Ovary (tissue), 9 donors: ENCODE measurements around the gene IER5. TPM values are rescaled to one million over a fixed set of nuclear protein-coding genes. Genes with fewer than 3 reads are reported as not detected.

Source experiments
- DNase-seq, 5 donors: peaks; one replicate each; pipeline ENCODE4 v3.0.0-alpha.2; 2019 to 2020
- H3K27ac ChIP-seq, 2 donors: fragments of 200-600 bp; one replicate each; pipeline versions ENCODE4 v1.5.1 to v1.8.0; 2019 to 2022
- H3K27me3 ChIP-seq: fragments of 200-600 bp; one replicate; pipeline ENCODE4 v1.8.0; 2022
- H3K36me3 ChIP-seq: fragments of 200-600 bp; sonication (generic); one replicate; pipeline ENCODE4 v1.5.1; 2019
- H3K4me1 ChIP-seq: one replicate; pipeline ENCODE4 v1.8.1; 2013; ENCODE audit warnings: mild to moderate bottlenecking, moderate library complexity; ENCODE audit not compliant: insufficient read depth
- H3K4me3 ChIP-seq: fragments of 200-600 bp; sonication (generic); one replicate; pipeline ENCODE4 v1.5.1; 2017
- H3K9me3 ChIP-seq, 2 donors: fragments of 200-600 bp in 1 of 2; sonication (generic) in 1 of 2; one replicate each; pipeline versions ENCODE4 v1.5.1 to v1.8.1; 2013 to 2019; ENCODE audit warnings: mild to moderate bottlenecking in 1 of 2, moderate library complexity in 1 of 2
- EP300 ChIP-seq: sonication (generic); formaldehyde crosslinking; IDR thresholded peaks from one replicate; pipeline ENCODE4 v1.6.1; 2017; ENCODE audit warnings: antibody characterized with exemption
- POLR2A ChIP-seq: fragments of 450-650 bp; IDR thresholded peaks from one replicate; pipeline ENCODE4 v1.6.1; 2017; ENCODE audit warnings: antibody characterized with exemption, mild to moderate bottlenecking, moderate library complexity
- WGBS, 3 donors: extraction: QIAGEN DNeasy Blood & Tissue Kit in 1 of 3; methylation state at CpG; one replicate each; pipeline versions ENCODE4 v1.1.5 to v1.1.7; 2013 to 2017; 5-methylcytosine and 5-hydroxymethylcytosine counted together
- intact Hi-C, 4 donors: fragments of 100-400 bp; cut with DNase I; formaldehyde crosslinking; loops; one replicate each; pipeline versions ENCODE4 v1.11.0 to v1.15.1; 2022 to 2023
- polyA plus RNA-seq, 2 donors: library from polyadenylated mRNA; stranded (reverse); fragments of 200-250 nt in 1 of 2; fragments of 350-450 nt in 1 of 2; fragmentation: Illumina TruSeq in 1 of 2; extraction: RNeasy Lipid Tissue Mini Kit (QIAGEN cat#74804) in 1 of 2; gene quantifications; one replicate each; pipeline ENCODE4 v1.2.3, GENCODE V29; 2013 to 2014
- total RNA-seq, 7 donors: library from RNA; depleted of rRNA in 2 of 7; stranded (reverse); fragments of >200 nt in 2 of 7; fragmentation: NEBNext Ultra II Directional in 3 of 7; extraction: Animal tissue kit (Norgen Biotek cat#: 25700) in 3 of 7; gene quantifications; one replicate each; pipeline versions ENCODE4 v1.1.0 to v1.2.4, GENCODE V29; 2016 to 2023
- TF ChIP-seq, protein P1 (sequence below), 3 donors: fragments of 450-650 bp in 2 of 3; fragments of 200-600 bp in 1 of 3; IDR thresholded peaks; one replicate each; pipeline versions ENCODE4 v1.5.1 to v1.8.0; 2016 to 2022; ENCODE audit warnings: antibody characterized with exemption in 3 of 3, mild to moderate bottlenecking in 1 of 3
- donor health status: DM: no; HTN: no; CAD: no; lungs with moderate emphysema.
- donor health status: DM: no; HTN: no; CAD: no.
- donor health status: Bipolar disorder and iron deficiency.
- donor health status: DM: yes; HTN: yes; CAD: no.
- donor health status: DM: no; HTN: no; CAD: no.
- donor health status: DM: yes; HTN: yes; CAD: no.

Gene IER5
- total and polyA plus RNA-seq, 9 donors, result 2.5 to 43.4 (median 5.7) TPM

DNA sequence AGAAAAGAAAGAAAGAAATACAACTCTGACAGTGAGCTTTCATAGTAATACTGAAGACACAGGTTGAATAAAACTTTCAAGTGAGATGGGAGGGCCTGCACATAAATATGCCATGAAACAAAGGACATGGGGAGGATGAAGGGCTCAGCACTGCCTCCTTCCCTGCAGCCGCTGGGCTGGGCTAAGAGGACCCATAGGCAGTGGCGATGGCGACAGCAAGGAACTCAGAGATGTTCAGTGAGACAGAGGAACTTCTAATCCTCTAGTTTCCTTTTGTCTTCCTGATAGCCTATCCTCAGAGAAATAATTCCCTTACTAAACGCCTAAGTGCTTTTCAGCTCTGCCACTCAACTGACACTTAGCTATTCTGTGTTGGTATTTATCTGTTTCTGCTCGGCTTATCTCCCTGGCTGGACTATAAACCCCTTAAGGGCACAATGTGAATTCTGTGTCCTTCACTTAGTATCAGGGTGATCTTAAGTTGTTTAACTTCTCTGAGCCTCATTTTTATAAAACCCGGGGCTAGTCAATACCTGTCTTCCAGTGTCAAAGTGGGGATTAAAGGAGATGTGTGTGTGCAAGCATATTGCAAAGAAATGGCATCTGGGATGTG lies 24.4 kb upstream of the IER5 start:
- WGBS, 3 donors, result 60 to 62% (median 61%) methylated on average over 6 of the region's 6 CpGs
- peaks cover 0 to 4% of the 10 kb centered on the region in 2 donors for H3K9me3 ChIP-seq
- no peaks in the 10 kb centered on the region for H3K4me1 ChIP-seq
- H3K27ac ChIP-seq, result no peak overlapping the region
- no peak for DNase-seq
- no peaks in the 10 kb centered on the region for H3K36me3 ChIP-seq
- intact Hi-C loops, result no loop called here
- H3K27me3 ChIP-seq, result no peaks in the 10 kb centered on the region
- H3K4me3 ChIP-seq, result no peak overlapping the region
- no peak for TF ChIP-seq EP300
- TF ChIP-seq POLR2A, result no peak
- TF ChIP-seq, protein P1, sequence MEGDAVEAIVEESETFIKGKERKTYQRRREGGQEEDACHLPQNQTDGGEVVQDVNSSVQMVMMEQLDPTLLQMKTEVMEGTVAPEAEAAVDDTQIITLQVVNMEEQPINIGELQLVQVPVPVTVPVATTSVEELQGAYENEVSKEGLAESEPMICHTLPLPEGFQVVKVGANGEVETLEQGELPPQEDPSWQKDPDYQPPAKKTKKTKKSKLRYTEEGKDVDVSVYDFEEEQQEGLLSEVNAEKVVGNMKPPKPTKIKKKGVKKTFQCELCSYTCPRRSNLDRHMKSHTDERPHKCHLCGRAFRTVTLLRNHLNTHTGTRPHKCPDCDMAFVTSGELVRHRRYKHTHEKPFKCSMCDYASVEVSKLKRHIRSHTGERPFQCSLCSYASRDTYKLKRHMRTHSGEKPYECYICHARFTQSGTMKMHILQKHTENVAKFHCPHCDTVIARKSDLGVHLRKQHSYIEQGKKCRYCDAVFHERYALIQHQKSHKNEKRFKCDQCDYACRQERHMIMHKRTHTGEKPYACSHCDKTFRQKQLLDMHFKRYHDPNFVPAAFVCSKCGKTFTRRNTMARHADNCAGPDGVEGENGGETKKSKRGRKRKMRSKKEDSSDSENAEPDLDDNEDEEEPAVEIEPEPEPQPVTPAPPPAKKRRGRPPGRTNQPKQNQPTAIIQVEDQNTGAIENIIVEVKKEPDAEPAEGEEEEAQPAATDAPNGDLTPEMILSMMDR (IDR thresholded peaks at IDR 0.05), result no peak

GRCh38 chr1:181064702-181065101 lies 23.8 kb upstream of the IER5 start:
- no peak for TF ChIP-seq EP300
- no peak for TF ChIP-seq POLR2A
- TF ChIP-seq, protein P1 (IDR thresholded peaks at IDR 0.05), result no peak
- WGBS, 3 donors, result 61 to 74% (median 62%) methylated on average over 1 of the region's 1 CpG
- H3K27me3 ChIP-seq, result no peaks in the 10 kb centered on the region
- H3K9me3 ChIP-seq, result peaks cover 0 to 2% of the 10 kb centered on the region in 2 donors
- H3K36me3 ChIP-seq, result no peaks in the 10 kb centered on the region
- H3K4me3 ChIP-seq, result no peak overlapping the region
- no peak for DNase-seq
- intact Hi-C loops, result no loop called here
- no peak overlapping the region for H3K27ac ChIP-seq
- no peaks in the 10 kb centered on the region for H3K4me1 ChIP-seq

- 31 to 48% (median 42%) methylated on average over 10 of the region's 10 CpGs for WGBS, 3 donors
- Histone ChIP-seq H3K27ac (no peak overlapping the region), H3K9me3 (no peaks in the 10 kb centered on the region), H3K4me3 (no peak overlapping the region), H3K27me3 (no peaks in the 10 kb centered on the region), H3K36me3 (no peaks in the 10 kb centered on the region), H3K4me1 (no peaks in the 10 kb centered on the region)
- TF ChIP-seq EP300 (no peak), POLR2A (no peak)
- TF ChIP-seq, protein P1 (IDR thresholded peaks at IDR 0.05), result no peak
- DNase-seq, result no peak
- intact Hi-C loops, result no loop called here
Observed at GRCh38 chr1:181073638-181074037, 14.9 kb upstream of the IER5 start.

DNA sequence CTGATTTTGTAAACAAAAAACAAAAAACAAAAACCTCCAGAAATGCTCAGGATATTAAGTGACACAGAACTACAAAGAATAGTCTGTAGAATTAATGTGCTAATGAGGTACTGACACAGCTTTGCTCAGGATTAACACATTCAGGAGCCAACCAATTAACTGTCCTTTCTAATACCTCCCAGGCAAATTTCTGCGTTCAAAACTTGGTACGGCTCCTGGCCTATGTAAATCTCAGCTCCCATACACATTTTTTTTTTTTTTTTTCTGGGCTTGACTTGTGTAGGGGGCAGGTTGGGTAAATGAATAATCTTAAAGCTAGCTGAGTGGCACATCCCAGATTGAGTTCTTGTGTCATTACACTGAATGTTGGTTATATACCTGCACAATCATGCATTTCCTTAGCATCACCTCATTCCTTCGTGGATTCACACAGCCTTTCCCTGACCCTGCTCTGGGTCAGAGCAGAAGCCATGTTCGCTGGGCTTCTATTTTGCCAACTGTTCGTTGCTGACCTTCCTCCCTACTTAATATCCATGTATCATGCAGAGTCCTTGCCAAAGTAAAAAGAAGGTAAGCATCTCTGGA lies 12.6 kb upstream of the IER5 start:
- 72 to 81% (median 74%) methylated on average over 5 of the region's 5 CpGs for WGBS, 3 donors
- no peak overlapping the region for H3K27ac ChIP-seq
- no peaks in the 10 kb centered on the region for H3K27me3 ChIP-seq
- no peak for DNase-seq
- no peaks in the 10 kb centered on the region for H3K36me3 ChIP-seq
- intact Hi-C loops, result no loop called here
- TF ChIP-seq EP300 (no peak), POLR2A (no peak)
- TF ChIP-seq, protein P1 (IDR thresholded peaks at IDR 0.05), result no peak
- no peak overlapping the region for H3K4me3 ChIP-seq
- no peaks in the 10 kb centered on the region for H3K9me3 ChIP-seq
- no peaks in the 10 kb centered on the region for H3K4me1 ChIP-seq
